DOHH2 (cell line): ENCODE data around the gene BANK1.

Source experiments
- H3F3A ChIP-seq: fragments of 200-600 bp; sonication (generic), shearing (Covaris generic); 2 replicates; pipeline ENCODE4 v1.6.0; 2016; ENCODE audit warnings: antibody characterized with exemption, mild to moderate bottlenecking; ENCODE audit not compliant: control insufficient read depth, insufficient read depth
- H3K27ac ChIP-seq: fragments of 200-600 bp; sonication (generic); 2 replicates; pipeline ENCODE4 v1.5.1; 2014; ENCODE audit warnings: low read depth, mild to moderate bottlenecking, low read length, moderate library complexity
- H3K27me3 ChIP-seq: fragments of 200-600 bp; sonication (generic); 2 replicates; pipeline ENCODE4 v1.6.1; 2014; ENCODE audit warnings: mild to moderate bottlenecking, low read length, mixed read lengths; ENCODE audit not compliant: control insufficient read depth
- H3K36me3 ChIP-seq: fragments of 200-600 bp; sonication (generic); 2 replicates; pipeline ENCODE4 v1.6.1; 2014; ENCODE audit warnings: mild to moderate bottlenecking, low read length, moderate library complexity, mixed read lengths; ENCODE audit not compliant: control insufficient read depth
- H3K4me1 ChIP-seq: fragments of 200-600 bp; sonication (generic); 2 replicates; pipeline ENCODE4 v1.6.1; 2014; ENCODE audit warnings: mild to moderate bottlenecking, low read length, mixed read lengths; ENCODE audit not compliant: control insufficient read depth
- H3K4me2 ChIP-seq: fragments of 200-600 bp; sonication (generic); 2 replicates; pipeline ENCODE4 v1.6.0; 2014; ENCODE audit warnings: mild to moderate bottlenecking, low read length, moderate library complexity
- H3K4me3 ChIP-seq: fragments of 200-600 bp; sonication (generic); 2 replicates; pipeline ENCODE4 v1.5.1; 2014; ENCODE audit warnings: mild to moderate bottlenecking, low read length, mixed read lengths
- H3K79me2 ChIP-seq: fragments of 200-600 bp; sonication (generic); 2 replicates; pipeline ENCODE4 v1.6.1; 2014; ENCODE audit warnings: mild to moderate bottlenecking, low read length, mixed read lengths; ENCODE audit not compliant: control insufficient read depth
- H3K9me2 ChIP-seq: fragments of 200-600 bp; sonication (generic); replicated peaks from 2 replicates; pipeline ENCODE4 v1.6.1; 2014; ENCODE audit warnings: mild to moderate bottlenecking, low read length, mixed read lengths; ENCODE audit not compliant: control insufficient read depth
- H3K9me3 ChIP-seq: fragments of 200-600 bp; sonication (generic); 2 replicates; pipeline ENCODE4 v1.6.1; 2014; ENCODE audit warnings: antibody characterized with exemption, low read length, mixed read lengths; ENCODE audit not compliant: control insufficient read depth, insufficient read depth
- H4K20me1 ChIP-seq: fragments of 200-600 bp; sonication (generic); 2 replicates; pipeline ENCODE4 v1.6.0; 2014; ENCODE audit warnings: low read depth, mild to moderate bottlenecking, antibody characterized with exemption, low read length, moderate library complexity; ENCODE audit not compliant: control insufficient read depth, insufficient read depth
- EZH2phosphoT487 ChIP-seq: fragments of 200-600 bp; sonication (generic); IDR thresholded peaks from 2 replicates; pipeline ENCODE4 v1.6.1; 2017; ENCODE audit warnings: borderline replicate concordance, mild to moderate bottlenecking, antibody characterized with exemption, low read length, moderate library complexity, mixed read lengths
- TF ChIP-seq, protein P1 (sequence below): fragments of 200-600 bp; sonication (generic); IDR thresholded peaks from one replicate; pipeline ENCODE4 v1.5.1; 2014; ENCODE audit warnings: antibody characterized with exemption, mild to moderate bottlenecking, low read depth, low read length; ENCODE audit not compliant: poor library complexity, severe bottlenecking

Gene BANK1

GRCh38 chr4:101914761-101915160 lies 124.2 kb downstream of the BANK1 start:
- H3K79me2 ChIP-seq, result no peaks in the 10 kb centered on the region
- H4K20me1 ChIP-seq, result no peaks in the 10 kb centered on the region
- H3K27ac ChIP-seq, result no peak overlapping the region
- H3F3A ChIP-seq, result no peaks in the 10 kb centered on the region
- no peak overlapping the region for H3K4me3 ChIP-seq
- no peaks in the 10 kb centered on the region for H3K36me3 ChIP-seq
- TF ChIP-seq, protein P1, sequence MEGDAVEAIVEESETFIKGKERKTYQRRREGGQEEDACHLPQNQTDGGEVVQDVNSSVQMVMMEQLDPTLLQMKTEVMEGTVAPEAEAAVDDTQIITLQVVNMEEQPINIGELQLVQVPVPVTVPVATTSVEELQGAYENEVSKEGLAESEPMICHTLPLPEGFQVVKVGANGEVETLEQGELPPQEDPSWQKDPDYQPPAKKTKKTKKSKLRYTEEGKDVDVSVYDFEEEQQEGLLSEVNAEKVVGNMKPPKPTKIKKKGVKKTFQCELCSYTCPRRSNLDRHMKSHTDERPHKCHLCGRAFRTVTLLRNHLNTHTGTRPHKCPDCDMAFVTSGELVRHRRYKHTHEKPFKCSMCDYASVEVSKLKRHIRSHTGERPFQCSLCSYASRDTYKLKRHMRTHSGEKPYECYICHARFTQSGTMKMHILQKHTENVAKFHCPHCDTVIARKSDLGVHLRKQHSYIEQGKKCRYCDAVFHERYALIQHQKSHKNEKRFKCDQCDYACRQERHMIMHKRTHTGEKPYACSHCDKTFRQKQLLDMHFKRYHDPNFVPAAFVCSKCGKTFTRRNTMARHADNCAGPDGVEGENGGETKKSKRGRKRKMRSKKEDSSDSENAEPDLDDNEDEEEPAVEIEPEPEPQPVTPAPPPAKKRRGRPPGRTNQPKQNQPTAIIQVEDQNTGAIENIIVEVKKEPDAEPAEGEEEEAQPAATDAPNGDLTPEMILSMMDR, result no peak
- TF ChIP-seq EZH2phosphoT487, result no peak
- no peaks in the 10 kb centered on the region for H3K4me1 ChIP-seq
- no peaks in the 10 kb centered on the region for H3K27me3 ChIP-seq
- no peak overlapping the region for H3K4me2 ChIP-seq
- H3K9me2 ChIP-seq, result no peaks in the 10 kb centered on the region
- H3K9me3 ChIP-seq, result no peaks in the 10 kb centered on the region

- no peaks in the 10 kb centered on the region for H3K9me3 ChIP-seq
- H3K27me3 ChIP-seq, result no peaks in the 10 kb centered on the region
- H3F3A ChIP-seq, result no peaks in the 10 kb centered on the region
- no peaks in the 10 kb centered on the region for H3K36me3 ChIP-seq
- H3K27ac ChIP-seq, result no peak overlapping the region
- H3K4me3 ChIP-seq, result no peak overlapping the region
- no peaks in the 10 kb centered on the region for H3K9me2 ChIP-seq
- no peak overlapping the region for H3K4me2 ChIP-seq
- H3K4me1 ChIP-seq, result no peaks in the 10 kb centered on the region
- TF ChIP-seq, protein P1, result no peak
- TF ChIP-seq EZH2phosphoT487, result no peak
- no peaks in the 10 kb centered on the region for H4K20me1 ChIP-seq
- H3K79me2 ChIP-seq, result no peaks in the 10 kb centered on the region
These were observed 128.9 kb downstream of the BANK1 start for GRCh38 chr4:101919373-101919977.

DNA sequence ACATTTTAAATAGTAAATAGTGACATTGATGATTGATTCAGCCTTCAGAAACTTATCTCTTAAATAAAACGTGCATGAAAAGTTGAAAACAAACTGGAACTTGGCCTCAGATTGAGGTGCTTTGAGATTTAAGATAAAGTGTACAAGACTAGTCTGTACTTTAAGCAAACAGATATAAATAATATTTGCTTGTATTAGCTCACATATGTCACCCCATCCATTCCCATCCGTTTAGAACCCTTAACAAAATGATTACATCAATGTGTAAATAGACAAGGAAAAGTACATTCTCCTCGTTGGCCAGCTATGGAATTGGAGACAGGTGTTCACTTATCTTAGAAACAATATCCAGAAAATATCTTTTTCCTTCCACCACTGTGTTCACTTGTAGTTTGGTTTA lies 130.8 kb downstream of the BANK1 start:
- TF ChIP-seq EZH2phosphoT487, result no peak
- TF ChIP-seq, protein P1, result no peak
- Histone ChIP-seq H3K9me2 (no peaks in the 10 kb centered on the region), H3K4me1 (no peaks in the 10 kb centered on the region), H3K4me3 (no peak overlapping the region), H3K27me3 (no peaks in the 10 kb centered on the region), H3F3A (no peaks in the 10 kb centered on the region), H3K9me3 (no peaks in the 10 kb centered on the region), H4K20me1 (no peaks in the 10 kb centered on the region), H3K27ac (no peak overlapping the region), H3K79me2 (no peaks in the 10 kb centered on the region), H3K36me3 (no peaks in the 10 kb centered on the region), H3K4me2 (no peak overlapping the region)

- Histone ChIP-seq H3K9me3 (no peaks in the 10 kb centered on the region), H3K36me3 (no peaks in the 10 kb centered on the region), H3K4me1 (no peaks in the 10 kb centered on the region), H4K20me1 (no peaks in the 10 kb centered on the region), H3K79me2 (no peaks in the 10 kb centered on the region), H3K4me2 (no peak overlapping the region), H3K27ac (no peak overlapping the region), H3K4me3 (no peak overlapping the region), H3F3A (no peaks in the 10 kb centered on the region), H3K27me3 (no peaks in the 10 kb centered on the region), H3K9me2 (no peaks in the 10 kb centered on the region)
- no peak for TF ChIP-seq EZH2phosphoT487
- TF ChIP-seq, protein P1, result no peak
These were observed 141.1 kb downstream of the BANK1 start for GRCh38 chr4:101931619-101932018.
